ENCODE measurements around the gene TMPRSS7.

Gene TMPRSS7

GRCh38 chr3:112078125-112079083, 43.9 kb downstream of the TMPRSS7 start:
- ATAC-seq = no peak
- TF ChIP-seq, protein P1, sequence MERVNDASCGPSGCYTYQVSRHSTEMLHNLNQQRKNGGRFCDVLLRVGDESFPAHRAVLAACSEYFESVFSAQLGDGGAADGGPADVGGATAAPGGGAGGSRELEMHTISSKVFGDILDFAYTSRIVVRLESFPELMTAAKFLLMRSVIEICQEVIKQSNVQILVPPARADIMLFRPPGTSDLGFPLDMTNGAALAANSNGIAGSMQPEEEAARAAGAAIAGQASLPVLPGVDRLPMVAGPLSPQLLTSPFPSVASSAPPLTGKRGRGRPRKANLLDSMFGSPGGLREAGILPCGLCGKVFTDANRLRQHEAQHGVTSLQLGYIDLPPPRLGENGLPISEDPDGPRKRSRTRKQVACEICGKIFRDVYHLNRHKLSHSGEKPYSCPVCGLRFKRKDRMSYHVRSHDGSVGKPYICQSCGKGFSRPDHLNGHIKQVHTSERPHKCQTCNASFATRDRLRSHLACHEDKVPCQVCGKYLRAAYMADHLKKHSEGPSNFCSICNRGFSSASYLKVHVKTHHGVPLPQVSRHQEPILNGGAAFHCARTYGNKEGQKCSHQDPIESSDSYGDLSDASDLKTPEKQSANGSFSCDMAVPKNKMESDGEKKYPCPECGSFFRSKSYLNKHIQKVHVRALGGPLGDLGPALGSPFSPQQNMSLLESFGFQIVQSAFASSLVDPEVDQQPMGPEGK (CRISPR knock-in tag; IDR thresholded peaks at IDR 0.05; ENCODE audit: borderline replicate concordance) = no peak
- no peak for TF ChIP-seq ZNF70 (CRISPR knock-in tag; IDR thresholded peaks at IDR 0.05)
- no peak for TF ChIP-seq RARB (CRISPR knock-in tag; IDR thresholded peaks at IDR 0.05)
- TF ChIP-seq SNAI2 (CRISPR knock-in tag; IDR thresholded peaks at IDR 0.05) = no peak
- TF ChIP-seq ZNF8 (CRISPR knock-in tag; IDR thresholded peaks at IDR 0.05) = no peak
- TF ChIP-seq TSHZ2 (CRISPR knock-in tag; IDR thresholded peaks at IDR 0.05) = no peak
- TF ChIP-seq POU6F1 (CRISPR knock-in tag; IDR thresholded peaks at IDR 0.05; ENCODE audit: borderline replicate concordance, low read depth) = no peak
- TF ChIP-seq ZNF565 (CRISPR knock-in tag; conservative IDR thresholded peaks at IDR 0.05; ENCODE audit: low read depth) = no peak
- TF ChIP-seq BACH2 (CRISPR knock-in tag; IDR thresholded peaks at IDR 0.05; ENCODE audit: borderline replicate concordance) = no peak
- TF ChIP-seq ZFP30 (CRISPR knock-in tag; IDR thresholded peaks at IDR 0.05) = no peak
- TF ChIP-seq ZFP3 (CRISPR knock-in tag; IDR thresholded peaks at IDR 0.05) = no peak
- TF ChIP-seq GLIS3 (CRISPR knock-in tag; IDR thresholded peaks at IDR 0.05) = no peak
- no peak for TF ChIP-seq ARNTL (CRISPR knock-in tag; IDR thresholded peaks at IDR 0.05; ENCODE audit: borderline replicate concordance, low read depth)
- no peak for TF ChIP-seq ESRRG (CRISPR knock-in tag; IDR thresholded peaks at IDR 0.05)
- no peak for TF ChIP-seq CSDC2 (CRISPR knock-in tag; IDR thresholded peaks at IDR 0.05)
- TF ChIP-seq ZC3H10 (CRISPR knock-in tag; IDR thresholded peaks at IDR 0.05) = no peak
- TF ChIP-seq ISL1 (CRISPR knock-in tag; IDR thresholded peaks at IDR 0.05) = no peak
- TF ChIP-seq, protein P2, sequence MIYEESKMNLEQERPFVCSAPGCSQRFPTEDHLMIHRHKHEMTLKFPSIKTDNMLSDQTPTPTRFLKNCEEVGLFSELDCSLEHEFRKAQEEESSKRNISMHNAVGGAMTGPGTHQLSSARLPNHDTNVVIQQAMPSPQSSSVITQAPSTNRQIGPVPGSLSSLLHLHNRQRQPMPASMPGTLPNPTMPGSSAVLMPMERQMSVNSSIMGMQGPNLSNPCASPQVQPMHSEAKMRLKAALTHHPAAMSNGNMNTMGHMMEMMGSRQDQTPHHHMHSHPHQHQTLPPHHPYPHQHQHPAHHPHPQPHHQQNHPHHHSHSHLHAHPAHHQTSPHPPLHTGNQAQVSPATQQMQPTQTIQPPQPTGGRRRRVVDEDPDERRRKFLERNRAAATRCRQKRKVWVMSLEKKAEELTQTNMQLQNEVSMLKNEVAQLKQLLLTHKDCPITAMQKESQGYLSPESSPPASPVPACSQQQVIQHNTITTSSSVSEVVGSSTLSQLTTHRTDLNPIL (CRISPR knock-in tag; IDR thresholded peaks at IDR 0.05; ENCODE audit: low read depth) = no peak

GRCh38 chr3:112083239-112083638, 48.7 kb downstream of the TMPRSS7 start:
- TF ChIP-seq PPARA (CRISPR knock-in tag; IDR thresholded peaks at IDR 0.05; ENCODE audit: borderline replicate concordance) = no peak
- TF ChIP-seq SNAI2 (CRISPR knock-in tag; IDR thresholded peaks at IDR 0.05) = no peak
- TF ChIP-seq CSDC2 (CRISPR knock-in tag; IDR thresholded peaks at IDR 0.05) = no peak
- TF ChIP-seq, protein P2 (CRISPR knock-in tag; IDR thresholded peaks at IDR 0.05; ENCODE audit: low read depth) = no peak
- TF ChIP-seq TCF4 (CRISPR knock-in tag; IDR thresholded peaks at IDR 0.05; ENCODE audit: borderline replicate concordance) = no peak
- TF ChIP-seq ZFP30 (CRISPR knock-in tag; IDR thresholded peaks at IDR 0.05) = no peak
- TF ChIP-seq ZNF8 (CRISPR knock-in tag; IDR thresholded peaks at IDR 0.05) = no peak
- TF ChIP-seq, protein P3, sequence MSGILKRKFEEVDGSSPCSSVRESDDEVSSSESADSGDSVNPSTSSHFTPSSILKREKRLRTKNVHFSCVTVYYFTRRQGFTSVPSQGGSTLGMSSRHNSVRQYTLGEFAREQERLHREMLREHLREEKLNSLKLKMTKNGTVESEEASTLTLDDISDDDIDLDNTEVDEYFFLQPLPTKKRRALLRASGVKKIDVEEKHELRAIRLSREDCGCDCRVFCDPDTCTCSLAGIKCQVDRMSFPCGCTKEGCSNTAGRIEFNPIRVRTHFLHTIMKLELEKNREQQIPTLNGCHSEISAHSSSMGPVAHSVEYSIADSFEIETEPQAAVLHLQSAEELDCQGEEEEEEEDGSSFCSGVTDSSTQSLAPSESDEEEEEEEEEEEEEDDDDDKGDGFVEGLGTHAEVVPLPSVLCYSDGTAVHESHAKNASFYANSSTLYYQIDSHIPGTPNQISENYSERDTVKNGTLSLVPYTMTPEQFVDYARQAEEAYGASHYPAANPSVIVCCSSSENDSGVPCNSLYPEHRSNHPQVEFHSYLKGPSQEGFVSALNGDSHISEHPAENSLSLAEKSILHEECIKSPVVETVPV (CRISPR knock-in tag; IDR thresholded peaks at IDR 0.05) = no peak
- no peak for TF ChIP-seq ISL1 (CRISPR knock-in tag; IDR thresholded peaks at IDR 0.05)
- no peak for TF ChIP-seq ZC3H10 (CRISPR knock-in tag; IDR thresholded peaks at IDR 0.05)
- TF ChIP-seq POU6F1 (CRISPR knock-in tag; IDR thresholded peaks at IDR 0.05; ENCODE audit: borderline replicate concordance, low read depth) = no peak
- TF ChIP-seq TOX (CRISPR knock-in tag; IDR thresholded peaks at IDR 0.05; ENCODE audit: borderline replicate concordance) = no peak
- TF ChIP-seq, protein P1 (CRISPR knock-in tag; IDR thresholded peaks at IDR 0.05; ENCODE audit: borderline replicate concordance) = no peak
- TF ChIP-seq ARNTL (CRISPR knock-in tag; IDR thresholded peaks at IDR 0.05; ENCODE audit: borderline replicate concordance, low read depth) = no peak
- no peak for ATAC-seq
